ENCODE data around the gene ZFPM1. TPM values are rescaled to one million over a fixed set of nuclear protein-coding genes. Genes with fewer than 3 reads are reported as not detected.

The ZFPM1 gene
- total RNA-seq, 6 donors from 2014 or later = 1.0 to 8.4 (median 3.3) TPM

DNA sequence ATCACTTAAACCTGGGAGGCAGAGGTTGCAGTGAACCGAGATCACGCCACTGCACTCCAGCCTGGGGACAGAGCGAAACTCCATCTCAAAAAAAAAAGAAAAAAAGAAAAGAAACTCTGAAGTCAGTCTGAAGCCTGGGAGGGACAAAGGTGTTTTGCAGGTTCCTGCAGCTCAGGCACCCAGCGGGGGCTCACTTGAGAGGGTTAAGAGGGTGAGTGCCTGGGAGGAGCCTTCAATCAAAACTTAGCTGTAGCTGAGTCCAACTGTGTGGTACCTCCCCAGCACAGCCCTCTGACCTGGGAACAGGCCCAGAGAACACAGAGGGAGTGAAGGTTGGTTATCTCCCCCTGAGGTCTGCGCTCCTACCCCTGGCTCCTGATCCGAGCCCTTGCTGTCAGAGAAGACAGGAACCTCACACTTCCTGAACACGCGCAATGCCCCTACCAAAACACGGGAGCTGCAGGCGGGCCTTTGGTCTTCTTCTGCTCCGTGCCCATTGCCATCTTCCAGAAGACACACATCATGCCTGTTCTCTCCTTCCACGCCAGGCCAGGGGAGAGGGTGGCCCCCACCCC lies 96.7 kb downstream of the ZFPM1 start:
- Histone ChIP-seq H3K27ac (no peak overlapping the region), H3K36me3 (no peaks in the 10 kb centered on the region), H3K4me3 (no peak overlapping the region), H3K4me1 (peaks cover 0 to 8% (median 6%) of the 10 kb centered on the region in 4 donors), H3K27me3 (peaks cover 0 to 14% (median 0%) of the 10 kb centered on the region in 4 donors), H3K9me3 (no peaks in the 10 kb centered on the region)
- no peak for TF ChIP-seq EP300 (IDR thresholded peaks at IDR 0.05)
- no peak for TF ChIP-seq POLR2A (IDR thresholded peaks at IDR 0.05)
- TF ChIP-seq POLR2AphosphoS5 (IDR thresholded peaks at IDR 0.05) = no peak
- TF ChIP-seq, protein P1, sequence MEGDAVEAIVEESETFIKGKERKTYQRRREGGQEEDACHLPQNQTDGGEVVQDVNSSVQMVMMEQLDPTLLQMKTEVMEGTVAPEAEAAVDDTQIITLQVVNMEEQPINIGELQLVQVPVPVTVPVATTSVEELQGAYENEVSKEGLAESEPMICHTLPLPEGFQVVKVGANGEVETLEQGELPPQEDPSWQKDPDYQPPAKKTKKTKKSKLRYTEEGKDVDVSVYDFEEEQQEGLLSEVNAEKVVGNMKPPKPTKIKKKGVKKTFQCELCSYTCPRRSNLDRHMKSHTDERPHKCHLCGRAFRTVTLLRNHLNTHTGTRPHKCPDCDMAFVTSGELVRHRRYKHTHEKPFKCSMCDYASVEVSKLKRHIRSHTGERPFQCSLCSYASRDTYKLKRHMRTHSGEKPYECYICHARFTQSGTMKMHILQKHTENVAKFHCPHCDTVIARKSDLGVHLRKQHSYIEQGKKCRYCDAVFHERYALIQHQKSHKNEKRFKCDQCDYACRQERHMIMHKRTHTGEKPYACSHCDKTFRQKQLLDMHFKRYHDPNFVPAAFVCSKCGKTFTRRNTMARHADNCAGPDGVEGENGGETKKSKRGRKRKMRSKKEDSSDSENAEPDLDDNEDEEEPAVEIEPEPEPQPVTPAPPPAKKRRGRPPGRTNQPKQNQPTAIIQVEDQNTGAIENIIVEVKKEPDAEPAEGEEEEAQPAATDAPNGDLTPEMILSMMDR (IDR thresholded peaks at IDR 0.05) = no peak
- DNase-seq = no peak
- 47 to 50% methylated on average over 11 to 12 of the region's 12 CpGs for WGBS, 2 donors
- ATAC-seq (ENCODE audit: low FRiP score in 2 of 2) = peak in 1 of 2 donors; percentile 10

DNA sequence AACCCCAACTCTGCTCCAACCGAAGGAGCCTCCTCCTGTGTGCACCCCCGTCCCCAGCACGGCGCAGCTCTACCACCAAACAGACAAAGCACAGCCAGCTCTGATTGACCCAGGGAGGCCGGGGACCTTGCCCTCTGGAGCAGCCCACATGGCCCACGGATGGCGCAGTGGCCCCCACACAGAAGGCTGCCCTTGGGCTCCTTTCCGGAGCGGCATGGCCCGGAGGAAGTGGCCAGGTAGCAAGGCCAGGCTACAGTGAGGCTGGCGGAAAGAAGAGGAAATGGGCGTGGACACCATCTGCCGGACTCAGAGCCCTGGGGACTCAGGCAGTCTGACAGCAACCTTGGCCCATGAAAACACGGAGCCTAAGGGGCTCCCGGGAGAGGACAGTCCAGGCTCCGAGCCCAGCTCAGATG lies 97.2 kb downstream of the ZFPM1 start:
- Histone ChIP-seq H3K4me1 (peaks cover 0 to 8% (median 6%) of the 10 kb centered on the region in 4 donors), H3K4me3 (no peak overlapping the region), H3K36me3 (no peaks in the 10 kb centered on the region), H3K27ac (no peak overlapping the region), H3K9me3 (no peaks in the 10 kb centered on the region), H3K27me3 (peaks cover 0 to 13% (median 0%) of the 10 kb centered on the region in 4 donors)
- DNase-seq = no peak
- WGBS, 2 donors = 43 to 53% methylated on average over 10 to 14 of the region's 16 CpGs
- TF ChIP-seq POLR2A (IDR thresholded peaks at IDR 0.05) = no peak
- TF ChIP-seq, protein P1 (IDR thresholded peaks at IDR 0.05) = no peak
- TF ChIP-seq POLR2AphosphoS5 (IDR thresholded peaks at IDR 0.05) = no peak
- no peak for TF ChIP-seq EP300 (IDR thresholded peaks at IDR 0.05)
- peak in 1 of 2 donors; percentile 72 for ATAC-seq (ENCODE audit: low FRiP score in 2 of 2)

DNA sequence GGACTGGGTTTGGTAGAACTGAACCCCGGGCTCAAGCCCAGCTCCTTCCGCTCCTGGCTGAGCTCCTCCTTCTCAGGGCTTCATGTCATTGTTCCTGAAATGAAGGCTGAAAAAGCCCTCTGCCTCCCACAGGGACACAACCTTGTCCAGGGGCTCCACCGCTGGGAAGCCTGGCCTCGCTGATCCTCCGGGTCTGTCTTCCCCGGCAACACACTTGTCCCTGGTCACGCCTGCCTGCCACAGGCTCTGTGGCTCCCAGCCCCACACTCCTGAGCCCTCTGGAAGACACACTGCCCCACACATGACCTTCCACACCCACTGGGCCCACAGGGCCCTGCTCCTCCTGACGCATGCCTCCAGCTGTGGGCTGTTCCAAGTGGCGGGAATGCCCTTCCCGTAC lies 99.1 kb downstream of the ZFPM1 start:
- Histone ChIP-seq H3K27ac (no peak overlapping the region), H3K9me3 (no peaks in the 10 kb centered on the region), H3K27me3 (peaks cover 0 to 4% (median 0%) of the 10 kb centered on the region in 4 donors), H3K4me3 (no peak overlapping the region), H3K4me1 (peaks cover 0 to 8% (median 6%) of the 10 kb centered on the region in 4 donors), H3K36me3 (no peaks in the 10 kb centered on the region)
- WGBS, 2 donors = 87 to 94% methylated on average over 5 to 9 of the region's 10 CpGs
- ATAC-seq (ENCODE audit: low FRiP score in 2 of 2) (no peak), DNase-seq (no peak)
- no peak for TF ChIP-seq POLR2A (IDR thresholded peaks at IDR 0.05)
- no peak for TF ChIP-seq POLR2AphosphoS5 (IDR thresholded peaks at IDR 0.05)
- TF ChIP-seq, protein P1 (IDR thresholded peaks at IDR 0.05) = no peak
- no peak for TF ChIP-seq EP300 (IDR thresholded peaks at IDR 0.05)

DNA sequence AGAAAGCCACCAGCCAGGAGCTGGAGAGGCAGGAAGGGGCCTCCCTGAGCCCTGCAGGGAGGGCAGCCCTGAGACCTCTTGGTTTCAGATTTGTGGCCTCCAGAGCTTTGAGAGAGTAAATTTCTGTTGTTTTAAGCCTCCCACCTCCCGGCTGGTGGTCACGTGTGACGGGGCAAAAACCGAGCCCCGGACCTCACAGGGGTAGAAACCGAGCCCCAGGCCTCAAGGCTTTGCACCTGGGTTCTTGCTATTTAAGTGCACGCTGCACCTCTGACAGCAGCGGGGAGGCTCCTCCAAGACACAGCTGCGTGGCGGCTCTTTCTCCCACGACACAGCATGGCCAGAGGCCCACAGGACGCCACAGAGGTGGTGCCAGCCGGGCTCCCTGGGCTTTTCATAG lies 99.7 kb downstream of the ZFPM1 start:
- no peak overlapping the region for H3K27ac ChIP-seq
- 56 to 73% methylated on average over 13 of the region's 13 CpGs for WGBS, 2 donors
- peaks cover 0 to 8% (median 6%) of the 10 kb centered on the region in 4 donors for H3K4me1 ChIP-seq
- H3K4me3 ChIP-seq = no peak overlapping the region
- H3K27me3 ChIP-seq = peaks cover 0 to 4% (median 0%) of the 10 kb centered on the region in 4 donors
- TF ChIP-seq POLR2AphosphoS5 (IDR thresholded peaks at IDR 0.05) (no peak), POLR2A (IDR thresholded peaks at IDR 0.05) (no peak), EP300 (IDR thresholded peaks at IDR 0.05) (no peak)
- TF ChIP-seq, protein P1 (IDR thresholded peaks at IDR 0.05) = no peak
- no peak for ATAC-seq (ENCODE audit: low FRiP score in 2 of 2)
- no peak for DNase-seq
- no peaks in the 10 kb centered on the region for H3K9me3 ChIP-seq
- no peaks in the 10 kb centered on the region for H3K36me3 ChIP-seq

DNA sequence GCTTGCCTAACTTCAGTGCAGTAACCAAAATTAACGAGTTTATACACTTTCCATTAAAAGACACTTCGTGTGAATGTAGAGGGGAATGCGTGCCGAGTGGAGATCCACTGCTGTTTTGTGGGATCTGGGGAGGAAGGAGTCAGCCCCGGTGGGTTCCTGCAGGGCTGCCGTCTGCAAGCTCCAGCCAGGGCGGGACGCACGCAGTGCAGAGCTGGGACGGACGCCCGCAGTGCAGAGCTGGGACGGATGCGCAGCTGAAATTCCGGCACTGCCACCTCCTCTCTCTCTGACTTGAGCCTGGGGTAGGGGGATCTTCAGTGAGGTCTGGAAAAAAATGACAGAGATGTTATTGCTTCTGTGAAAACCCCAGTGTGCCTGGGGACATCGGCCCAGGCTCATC lies 100.7 kb downstream of the ZFPM1 start:
- 82 to 84% methylated on average over 14 to 16 of the region's 16 CpGs for WGBS, 2 donors
- Histone ChIP-seq H3K4me1 (peaks cover 2 to 9% (median 6%) of the 10 kb centered on the region in 4 donors), H3K9me3 (no peaks in the 10 kb centered on the region), H3K4me3 (no peak overlapping the region), H3K27me3 (peaks cover 0 to 2% (median 0%) of the 10 kb centered on the region in 4 donors), H3K27ac (no peak overlapping the region), H3K36me3 (no peaks in the 10 kb centered on the region)
- TF ChIP-seq EP300 (IDR thresholded peaks at IDR 0.05) (no peak), POLR2A (IDR thresholded peaks at IDR 0.05) (no peak), POLR2AphosphoS5 (IDR thresholded peaks at IDR 0.05) (no peak)
- TF ChIP-seq, protein P1 (IDR thresholded peaks at IDR 0.05) = no peak
- DNase-seq (no peak), ATAC-seq (ENCODE audit: low FRiP score in 2 of 2) (no peak)
